Transverse colon (tissue), 3 donors: ENCODE data around the gene AIP.

Source experiments
- POLR2A ChIP-seq: fragments of 450-650 bp; IDR thresholded peaks from one replicate; pipeline ENCODE4 v1.6.1; 2016; ENCODE audit warnings: antibody characterized with exemption, mild to moderate bottlenecking, moderate library complexity
- TF ChIP-seq, protein P1 (sequence below), 5 experiments: fragments of 200-600 bp in 3 of 5; fragments of 450-650 bp in 2 of 5; sonication (generic) in 3 of 5; IDR thresholded peaks; 1 replicate in 2 of 5; 2 replicates in 3 of 5; pipeline ENCODE4 v1.5.1; 2016 to 2017; ENCODE audit warnings: antibody characterized with exemption in 5 of 5, inconsistent platforms in 3 of 5, mild to moderate bottlenecking in 2 of 5, moderate library complexity in 1 of 5

DNA sequence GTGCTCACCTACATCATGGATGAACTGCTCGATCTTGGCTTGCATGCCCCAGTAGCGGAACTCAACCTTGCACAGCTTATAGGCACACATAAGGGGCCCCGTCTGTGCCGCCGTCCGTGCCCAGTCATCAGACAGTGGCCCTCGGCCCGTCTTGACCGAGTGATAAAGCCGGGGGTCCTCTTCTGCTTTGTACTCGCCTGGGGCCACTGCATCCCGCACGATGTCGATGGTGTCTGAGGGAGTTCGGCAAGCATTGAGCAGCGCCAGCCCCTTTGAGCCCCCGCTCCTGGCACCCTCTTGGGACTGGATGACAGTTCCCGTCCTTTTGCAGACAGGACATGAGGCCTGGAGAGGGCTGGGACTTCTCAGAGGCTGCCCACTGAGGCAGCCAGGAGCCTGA, 19.0 kb downstream of the AIP start:
- TF ChIP-seq, protein P1, sequence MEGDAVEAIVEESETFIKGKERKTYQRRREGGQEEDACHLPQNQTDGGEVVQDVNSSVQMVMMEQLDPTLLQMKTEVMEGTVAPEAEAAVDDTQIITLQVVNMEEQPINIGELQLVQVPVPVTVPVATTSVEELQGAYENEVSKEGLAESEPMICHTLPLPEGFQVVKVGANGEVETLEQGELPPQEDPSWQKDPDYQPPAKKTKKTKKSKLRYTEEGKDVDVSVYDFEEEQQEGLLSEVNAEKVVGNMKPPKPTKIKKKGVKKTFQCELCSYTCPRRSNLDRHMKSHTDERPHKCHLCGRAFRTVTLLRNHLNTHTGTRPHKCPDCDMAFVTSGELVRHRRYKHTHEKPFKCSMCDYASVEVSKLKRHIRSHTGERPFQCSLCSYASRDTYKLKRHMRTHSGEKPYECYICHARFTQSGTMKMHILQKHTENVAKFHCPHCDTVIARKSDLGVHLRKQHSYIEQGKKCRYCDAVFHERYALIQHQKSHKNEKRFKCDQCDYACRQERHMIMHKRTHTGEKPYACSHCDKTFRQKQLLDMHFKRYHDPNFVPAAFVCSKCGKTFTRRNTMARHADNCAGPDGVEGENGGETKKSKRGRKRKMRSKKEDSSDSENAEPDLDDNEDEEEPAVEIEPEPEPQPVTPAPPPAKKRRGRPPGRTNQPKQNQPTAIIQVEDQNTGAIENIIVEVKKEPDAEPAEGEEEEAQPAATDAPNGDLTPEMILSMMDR (IDR thresholded peaks at IDR 0.05) = no peak
- no peak for TF ChIP-seq POLR2A
